GM12878 (cell line): ENCODE results near the gene C14orf93. TPM values are rescaled to one million over a fixed set of nuclear protein-coding genes. Genes with fewer than 3 reads are reported as not detected.

Source experiments
- ATAC-seq: fragments of 200-7000 bp; cut with Tn5 transposase; 3 replicates; pipeline ENCODE4 v1.9.1; 2020; ENCODE audit warnings: mild to moderate bottlenecking, moderate library complexity
- BruUV-seq: library from RNA; stranded (reverse); fragments of 400-500 nt; replicated peaks from 2 replicates; lab custom pipeline; 2021; lab: Mats Ljungman, UMichigan
- CTCF ChIA-PET: fragments of 300-600 bp; sonication (Branson Sonifier 250); formaldehyde crosslinking; extraction: SDS; loops from one replicate; lab custom pipeline; 2021; ENCODE audit warnings: inconsistent platforms; lab: Yijun Ruan, JAX
- POLR2A ChIA-PET: fragments of 350-600 bp; formaldehyde crosslinking; extraction: SDS; loops from one replicate; lab custom pipeline; 2021; ENCODE audit warnings: inconsistent platforms; lab: Charles Lee
- RAD21 ChIA-PET: fragments of 300-600 bp; sonication (Branson Sonifier 250); formaldehyde crosslinking; loops from one replicate; lab custom pipeline; 2023; ENCODE audit warnings: antibody characterized with exemption; ENCODE audit not compliant: unreplicated experiment; lab: Charles Lee
- SMC1A ChIA-PET: fragments of 300-600 bp; sonication (Branson Sonifier 250); formaldehyde crosslinking; loops from one replicate; lab custom pipeline; 2023; ENCODE audit not compliant: unreplicated experiment, uncharacterized antibody; lab: Charles Lee
- DNase-seq: peaks from one replicate; pipeline ENCODE4 v3.0.0-alpha.2; 2011; ENCODE audit warnings: low read depth, low spot score
- FAIRE-seq: peaks from 3 replicates; lab custom pipeline; 2011; peaks lifted over from hg19 to GRCh38; lab: Jason Lieb, UNC
- H2AFZ ChIP-seq: 2 replicates; pipeline ENCODE4 v1.6.0; 2011; ENCODE audit warnings: low read depth, low read length, control low read depth; ENCODE audit not compliant: control insufficient read depth
- H3K27ac ChIP-seq: 2 replicates; pipeline ENCODE4 v1.5.1; 2011; ENCODE audit warnings: control low read depth; ENCODE audit not compliant: control insufficient read depth, insufficient read depth
- H3K27me3 ChIP-seq, 2 experiments: replicated peaks in 1 of 2; 2 replicates each; pipeline versions ENCODE4 v1.6.0 to v1.6.1; 2011; ENCODE audit warnings: low read length in 1 of 2; ENCODE audit not compliant: control insufficient read depth in 2 of 2, insufficient read depth in 2 of 2
- H3K36me3 ChIP-seq, 2 experiments: 2 replicates each; pipeline ENCODE4 v1.5.1; 2011; ENCODE audit warnings: low read length in 1 of 2; ENCODE audit not compliant: control insufficient read depth in 2 of 2, insufficient read depth in 2 of 2
- H3K4me1 ChIP-seq: 2 replicates; pipeline ENCODE4 v1.6.1; 2011; ENCODE audit warnings: mild to moderate bottlenecking, low read length, moderate library complexity, mixed read lengths; ENCODE audit not compliant: control insufficient read depth, insufficient read depth
- H3K4me2 ChIP-seq: 2 replicates; pipeline ENCODE4 v1.6.0; 2011; ENCODE audit warnings: control low read depth; ENCODE audit not compliant: control insufficient read depth, insufficient read depth
- H3K4me3 ChIP-seq: fragments of 200-600 bp; sonication (generic); 2 replicates; pipeline ENCODE4 v1.5.1; 2016
- H3K79me2 ChIP-seq: 2 replicates; pipeline ENCODE4 v1.6.0; 2011; ENCODE audit warnings: low read length; ENCODE audit not compliant: control insufficient read depth, insufficient read depth
- H3K9ac ChIP-seq: 2 replicates; pipeline ENCODE4 v1.8.0; 2011; ENCODE audit warnings: low read length, control low read depth, mixed read lengths; ENCODE audit not compliant: control insufficient read depth, insufficient read depth
- H3K9me3 ChIP-seq: replicated peaks from 3 replicates; pipeline ENCODE4 v1.5.1; 2011; ENCODE audit warnings: mild to moderate bottlenecking, low read length; ENCODE audit not compliant: control insufficient read depth, insufficient read depth
- H4K20me1 ChIP-seq: 2 replicates; pipeline ENCODE4 v1.6.0; 2011; ENCODE audit not compliant: control insufficient read depth, insufficient read depth
- HDGF ChIP-seq: fragments of 450-650 bp; IDR thresholded peaks from 2 replicates; pipeline ENCODE4 v1.6.1; 2016; ENCODE audit warnings: antibody characterized with exemption
- MTA2 ChIP-seq: fragments of 450-650 bp; IDR thresholded peaks from 2 replicates; pipeline ENCODE4 v1.6.1; 2016; ENCODE audit warnings: low read depth, mild to moderate bottlenecking, moderate library complexity
- NFIC ChIP-seq: IDR thresholded peaks from 2 replicates; pipeline ENCODE4 v1.6.1; 2012; ENCODE audit warnings: low read depth, mild to moderate bottlenecking, inconsistent platforms, low read length, moderate library complexity
- SMARCA5 ChIP-seq: fragments of 450-650 bp; IDR thresholded peaks from 2 replicates; pipeline ENCODE4 v1.6.1; 2017; ENCODE audit warnings: mild to moderate bottlenecking
- STAT1 ChIP-seq: fragments of 450-650 bp; conservative IDR thresholded peaks from 2 replicates; pipeline ENCODE4 v1.6.1; 2014; ENCODE audit warnings: antibody characterized with exemption, mild to moderate bottlenecking
- USF2 ChIP-seq: IDR thresholded peaks from 2 replicates; pipeline ENCODE4 v1.6.1; 2011; ENCODE audit warnings: low read depth, low read length, improper control_type of control experiment, borderline replicate concordance
- ZNF207 ChIP-seq: fragments of 450-650 bp; IDR thresholded peaks from 2 replicates; pipeline ENCODE4 v1.6.1; 2014; ENCODE audit warnings: antibody characterized with exemption, mild to moderate bottlenecking, borderline replicate concordance
- WGBS: methylation state at CpG from one replicate; pipeline ENCODE4 v1.1.6; 2016; ENCODE audit warnings: low lambda C conversion rate; ENCODE audit not compliant: insufficient replicate concordance, insufficient coverage; ENCODE audit errors: missing lambda C conversion rate; 5-methylcytosine and 5-hydroxymethylcytosine counted together
- in situ Hi-C: fragments of 300-500 bp; cut with MboI; formaldehyde crosslinking; loops from 9 replicates; pipeline ENCODE4 v1.14.3; 2018; ENCODE audit warnings: mixed read lengths
- intact Hi-C: fragments of 100-400 bp; cut with micrococcal nuclease; formaldehyde crosslinking; loops from one replicate; pipeline ENCODE4 v1.14.2; 2022; ENCODE audit not compliant: unreplicated experiment
- polyA plus RNA-seq, 11 experiments: library from polyadenylated mRNA; depleted of rRNA in 4 of 11; unstranded in 6 of 11; stranded (reverse) in 5 of 11; fragments of >200 nt; fragmentation: Nextera tagmentation in 4 of 11; fragmentation: Illumina TruSeq in 1 of 11; extraction: Ambion mirVana in 4 of 11; extraction: Trizol in 1 of 11; gene quantifications; 1 replicate in 1 of 11; 2 replicates in 10 of 11; pipeline versions ENCODE4 v1.2.1 to v1.2.3, GENCODE V29; 2011 to 2016; ENCODE audit warnings: inconsistent platforms in 2 of 11, missing spikeins in 2 of 11, low read depth in 1 of 11
- total RNA-seq, 4 experiments: library from RNA; depleted of rRNA in 3 of 4; stranded (reverse); fragments of >200 nt in 3 of 4; fragmentation: Illumina TruSeq in 1 of 4; extraction: Trizol in 1 of 4; gene quantifications; 2 replicates each; pipeline versions ENCODE4 v1.2.1 to v1.2.3, GENCODE V29; 2013 to 2021
- TF ChIP-seq, protein P1 (sequence below): fragments of 450-650 bp; IDR thresholded peaks from 2 replicates; pipeline ENCODE4 v1.6.1; 2017; ENCODE audit warnings: mild to moderate bottlenecking, moderate library complexity
- TF ChIP-seq, protein P2 (sequence below), 3 experiments: IDR thresholded peaks in 2 of 3; conservative IDR thresholded peaks in 1 of 3; 2 replicates each; pipeline ENCODE4 v1.5.1; 2011; ENCODE audit warnings: low read depth in 3 of 3, low read length in 3 of 3, mild to moderate bottlenecking in 3 of 3, control low read depth in 2 of 3, moderate library complexity in 2 of 3, inconsistent platforms in 1 of 3, mixed read lengths in 1 of 3; ENCODE audit not compliant: control insufficient read depth in 2 of 3, insufficient read depth in 1 of 3; ENCODE audit errors: extremely low read depth in 1 of 3
- TF ChIP-seq, protein P3 (sequence below): fragments of 450-650 bp; IDR thresholded peaks from 2 replicates; pipeline ENCODE4 v1.6.1; 2017; ENCODE audit warnings: mild to moderate bottlenecking

The C14orf93 gene
- total and polyA plus RNA-seq, 10 of the 15 experiments (the other 5 are each of a cell fraction or from before 2014, with no cell fraction given) = 1.8 to 13.9 (median 10.2) TPM

GRCh38 chr14:23035303-23036144 is 25.6 kb upstream of the C14orf93 start:
- peak overlapping the region; percentile 92 for H3K27ac ChIP-seq
- H3K4me2 ChIP-seq = peak overlapping the region; percentile 47
- WGBS = 65% methylated on average over 14 of the region's 14 CpGs
- peaks cover 6% of the 10 kb centered on the region for H3K4me1 ChIP-seq
- H2AFZ ChIP-seq = peak overlapping the region; percentile 99
- in situ Hi-C loops = no loop called here
- ChIA-PET POLR2A (interaction anchor here (1.0 kb wide), 1 partner anchor 28 kb away, joined by 4 read pairs; no protein-coding TSS in a partner anchor), CTCF (no interaction called here), RAD21 (no interaction called here), SMC1A (interaction anchor here (1.8 kb wide), 1 partner anchor 27 kb away, joined by 6 read pairs; no protein-coding TSS in a partner anchor)
- no peak overlapping the region; the same call in 1 of the 2 replicates for H3K9ac ChIP-seq
- no peaks in the 10 kb centered on the region for H4K20me1 ChIP-seq
- H3K27me3 ChIP-seq = no peaks in the 10 kb centered on the region
- ATAC-seq = no peak
- TF ChIP-seq SMARCA5 = 0 out of 2 replicates have a peak, but pooled peaks have one; percentile 18
- TF ChIP-seq, protein P1, sequence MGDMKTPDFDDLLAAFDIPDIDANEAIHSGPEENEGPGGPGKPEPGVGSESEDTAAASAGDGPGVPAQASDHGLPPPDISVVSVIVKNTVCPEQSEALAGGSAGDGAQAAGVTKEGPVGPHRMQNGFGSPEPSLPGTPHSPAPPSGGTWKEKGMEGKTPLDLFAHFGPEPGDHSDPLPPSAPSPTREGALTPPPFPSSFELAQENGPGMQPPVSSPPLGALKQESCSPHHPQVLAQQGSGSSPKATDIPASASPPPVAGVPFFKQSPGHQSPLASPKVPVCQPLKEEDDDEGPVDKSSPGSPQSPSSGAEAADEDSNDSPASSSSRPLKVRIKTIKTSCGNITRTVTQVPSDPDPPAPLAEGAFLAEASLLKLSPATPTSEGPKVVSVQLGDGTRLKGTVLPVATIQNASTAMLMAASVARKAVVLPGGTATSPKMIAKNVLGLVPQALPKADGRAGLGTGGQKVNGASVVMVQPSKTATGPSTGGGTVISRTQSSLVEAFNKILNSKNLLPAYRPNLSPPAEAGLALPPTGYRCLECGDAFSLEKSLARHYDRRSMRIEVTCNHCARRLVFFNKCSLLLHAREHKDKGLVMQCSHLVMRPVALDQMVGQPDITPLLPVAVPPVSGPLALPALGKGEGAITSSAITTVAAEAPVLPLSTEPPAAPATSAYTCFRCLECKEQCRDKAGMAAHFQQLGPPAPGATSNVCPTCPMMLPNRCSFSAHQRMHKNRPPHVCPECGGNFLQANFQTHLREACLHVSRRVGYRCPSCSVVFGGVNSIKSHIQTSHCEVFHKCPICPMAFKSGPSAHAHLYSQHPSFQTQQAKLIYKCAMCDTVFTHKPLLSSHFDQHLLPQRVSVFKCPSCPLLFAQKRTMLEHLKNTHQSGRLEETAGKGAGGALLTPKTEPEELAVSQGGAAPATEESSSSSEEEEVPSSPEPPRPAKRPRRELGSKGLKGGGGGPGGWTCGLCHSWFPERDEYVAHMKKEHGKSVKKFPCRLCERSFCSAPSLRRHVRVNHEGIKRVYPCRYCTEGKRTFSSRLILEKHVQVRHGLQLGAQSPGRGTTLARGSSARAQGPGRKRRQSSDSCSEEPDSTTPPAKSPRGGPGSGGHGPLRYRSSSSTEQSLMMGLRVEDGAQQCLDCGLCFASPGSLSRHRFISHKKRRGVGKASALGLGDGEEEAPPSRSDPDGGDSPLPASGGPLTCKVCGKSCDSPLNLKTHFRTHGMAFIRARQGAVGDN = 0 out of 2 replicates have a peak, but pooled peaks have one; percentile 26
- TF ChIP-seq, protein P2, sequence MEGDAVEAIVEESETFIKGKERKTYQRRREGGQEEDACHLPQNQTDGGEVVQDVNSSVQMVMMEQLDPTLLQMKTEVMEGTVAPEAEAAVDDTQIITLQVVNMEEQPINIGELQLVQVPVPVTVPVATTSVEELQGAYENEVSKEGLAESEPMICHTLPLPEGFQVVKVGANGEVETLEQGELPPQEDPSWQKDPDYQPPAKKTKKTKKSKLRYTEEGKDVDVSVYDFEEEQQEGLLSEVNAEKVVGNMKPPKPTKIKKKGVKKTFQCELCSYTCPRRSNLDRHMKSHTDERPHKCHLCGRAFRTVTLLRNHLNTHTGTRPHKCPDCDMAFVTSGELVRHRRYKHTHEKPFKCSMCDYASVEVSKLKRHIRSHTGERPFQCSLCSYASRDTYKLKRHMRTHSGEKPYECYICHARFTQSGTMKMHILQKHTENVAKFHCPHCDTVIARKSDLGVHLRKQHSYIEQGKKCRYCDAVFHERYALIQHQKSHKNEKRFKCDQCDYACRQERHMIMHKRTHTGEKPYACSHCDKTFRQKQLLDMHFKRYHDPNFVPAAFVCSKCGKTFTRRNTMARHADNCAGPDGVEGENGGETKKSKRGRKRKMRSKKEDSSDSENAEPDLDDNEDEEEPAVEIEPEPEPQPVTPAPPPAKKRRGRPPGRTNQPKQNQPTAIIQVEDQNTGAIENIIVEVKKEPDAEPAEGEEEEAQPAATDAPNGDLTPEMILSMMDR (IDR thresholded peaks at IDR 0.05 in 2 of 3, conservative IDR thresholded peaks at IDR 0.05 in 1 of 3; ENCODE audit: control insufficient read depth in 2 of 3, extremely low read depth in 1 of 3, insufficient read depth in 1 of 3, low read depth in 3 of 3, low read length in 3 of 3) = no peak
- TF ChIP-seq STAT1 = no peak
- no peak for TF ChIP-seq ZNF207
- TF ChIP-seq HDGF = 0 out of 2 replicates have a peak, but pooled peaks have one; percentile 3
- TF ChIP-seq, protein P3, sequence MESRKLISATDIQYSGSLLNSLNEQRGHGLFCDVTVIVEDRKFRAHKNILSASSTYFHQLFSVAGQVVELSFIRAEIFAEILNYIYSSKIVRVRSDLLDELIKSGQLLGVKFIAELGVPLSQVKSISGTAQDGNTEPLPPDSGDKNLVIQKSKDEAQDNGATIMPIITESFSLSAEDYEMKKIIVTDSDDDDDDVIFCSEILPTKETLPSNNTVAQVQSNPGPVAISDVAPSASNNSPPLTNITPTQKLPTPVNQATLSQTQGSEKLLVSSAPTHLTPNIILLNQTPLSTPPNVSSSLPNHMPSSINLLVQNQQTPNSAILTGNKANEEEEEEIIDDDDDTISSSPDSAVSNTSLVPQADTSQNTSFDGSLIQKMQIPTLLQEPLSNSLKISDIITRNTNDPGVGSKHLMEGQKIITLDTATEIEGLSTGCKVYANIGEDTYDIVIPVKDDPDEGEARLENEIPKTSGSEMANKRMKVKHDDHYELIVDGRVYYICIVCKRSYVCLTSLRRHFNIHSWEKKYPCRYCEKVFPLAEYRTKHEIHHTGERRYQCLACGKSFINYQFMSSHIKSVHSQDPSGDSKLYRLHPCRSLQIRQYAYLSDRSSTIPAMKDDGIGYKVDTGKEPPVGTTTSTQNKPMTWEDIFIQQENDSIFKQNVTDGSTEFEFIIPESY = no peak
- TF ChIP-seq NFIC = no peak
- TF ChIP-seq USF2 = no peak
- TF ChIP-seq MTA2 = peak; percentile 36; the same call in 1 of the 2 replicates
- H3K79me2 ChIP-seq = peaks cover 17% of the 10 kb centered on the region
- peaks cover 0 to 10% of the 10 kb centered on the region in 2 experiments for H3K36me3 ChIP-seq
- intact Hi-C loops = no loop called here
- H3K9me3 ChIP-seq = no peaks in the 10 kb centered on the region
- no peak for DNase-seq
- BruUV-seq = no TSS peak
- FAIRE-seq = no peak
- 0 out of 2 replicates have a peak overlapping the region, but pooled peaks have one; percentile 34 for H3K4me3 ChIP-seq
